HFF-Myc (cell line): ENCODE results near the gene MBNL2.

Experiments used
- DNase-seq: peaks from one replicate; pipeline ENCODE4 v3.0.0-alpha.2; 2011; ENCODE audit warnings: low read depth; ENCODE audit errors: extremely low read depth
- H3K4me3 ChIP-seq: replicated peaks from 2 replicates; pipeline ENCODE4 v1.5.1; 2011; ENCODE audit warnings: low read depth, mild to moderate bottlenecking, control low read depth, low read length
- CTCF ChIP-seq: IDR thresholded peaks from 2 replicates; pipeline ENCODE4 v1.5.1; 2012; ENCODE audit warnings: mild to moderate bottlenecking, low read depth, low read length, control low read depth; ENCODE audit errors: missing control alignments

MBNL2 gene

GRCh38 chr13:97401421-97401820 is 179.3 kb downstream of the MBNL2 start:
- no peak overlapping the region for H3K4me3 ChIP-seq
- no peak for TF ChIP-seq CTCF
- no peak for DNase-seq

- DNase-seq: no peak
- no peak for TF ChIP-seq CTCF
- H3K4me3 ChIP-seq: no peak overlapping the region
Observed at GRCh38 chr13:97403893-97404750, 182.0 kb downstream of the MBNL2 start.

GRCh38 chr13:97407540-97407939 is 185.4 kb downstream of the MBNL2 start:
- no peak for DNase-seq
- no peak overlapping the region for H3K4me3 ChIP-seq
- TF ChIP-seq CTCF: no peak

- H3K4me3 ChIP-seq: no peak overlapping the region
- no peak for DNase-seq
- TF ChIP-seq CTCF: no peak
Observed at GRCh38 chr13:97408938-97409337, 186.8 kb downstream of the MBNL2 start.

- no peak for TF ChIP-seq CTCF
- no peak overlapping the region for H3K4me3 ChIP-seq
- DNase-seq: no peak
Observed at GRCh38 chr13:97411984-97412383, 189.9 kb downstream of the MBNL2 start.

GRCh38 chr13:97413694-97414093 is 191.6 kb downstream of the MBNL2 start:
- no peak overlapping the region for H3K4me3 ChIP-seq
- no peak for TF ChIP-seq CTCF
- DNase-seq: no peak
